Activated T-cell treated with anti-CD3 and anti-CD28 coated beads, Interleukin-2, amount 50 U/mL, for 72 hours (primary cell): ENCODE data around the gene CTRL. TPM values are rescaled to one million over a fixed set of nuclear protein-coding genes. Genes with fewer than 3 reads are reported as not detected.
"Not testable (repeated sequence)": the region's sequence is repeated elsewhere in the genome, so short reads cannot be mapped to it uniquely, and the experiment has no call there.

ENCODE experiments used
- ATAC-seq, 2 donors: fragments of 150-1000 bp; cut with Tn5 transposase; replicated peaks in 1 of 2; 2 replicates each; pipeline ENCODE4 v1.10.0; 2021; ENCODE audit warnings: moderate library complexity in 2 of 2, mild to moderate bottlenecking in 1 of 2
- DNase-seq, 2 donors: peaks; one replicate each; pipeline ENCODE4 v3.0.0; 2021 to 2022; ENCODE audit warnings: mixed read lengths in 1 of 2
- H3K27ac Mint-ChIP-seq: one replicate; pipeline ENCODE4 v1.8.0; 2022; ENCODE audit warnings: mild to moderate bottlenecking, moderate library complexity, mixed read lengths
- H3K27me3 Mint-ChIP-seq: one replicate; pipeline ENCODE4 v1.8.0; 2022; ENCODE audit warnings: low read depth, mixed read lengths
- H3K36me3 Mint-ChIP-seq, 2 donors: one replicate each; pipeline ENCODE4 v1.8.0; 2022; ENCODE audit warnings: mixed read lengths in 2 of 2, mild to moderate bottlenecking in 1 of 2; ENCODE audit not compliant: insufficient read depth in 2 of 2
- H3K4me1 Mint-ChIP-seq: one replicate; pipeline ENCODE4 v1.8.0; 2022; ENCODE audit warnings: low read depth, mixed read lengths
- H3K4me3 Mint-ChIP-seq, 2 donors: one replicate each; pipeline ENCODE4 v1.8.0; 2022; ENCODE audit warnings: mild to moderate bottlenecking in 2 of 2, mixed read lengths in 2 of 2, moderate library complexity in 2 of 2
- H3K9me3 Mint-ChIP-seq, 2 donors: one replicate each; pipeline ENCODE4 v1.8.0; 2022; ENCODE audit warnings: mixed read lengths in 2 of 2
- total RNA-seq, 2 donors: library from RNA; stranded (reverse); gene quantifications; one replicate each; pipeline ENCODE4 v1.2.3, GENCODE V29; 2022

Gene CTRL
- total RNA-seq, 2 donors from 2014 or later, result 4.2 to 5.0 TPM

DNA sequence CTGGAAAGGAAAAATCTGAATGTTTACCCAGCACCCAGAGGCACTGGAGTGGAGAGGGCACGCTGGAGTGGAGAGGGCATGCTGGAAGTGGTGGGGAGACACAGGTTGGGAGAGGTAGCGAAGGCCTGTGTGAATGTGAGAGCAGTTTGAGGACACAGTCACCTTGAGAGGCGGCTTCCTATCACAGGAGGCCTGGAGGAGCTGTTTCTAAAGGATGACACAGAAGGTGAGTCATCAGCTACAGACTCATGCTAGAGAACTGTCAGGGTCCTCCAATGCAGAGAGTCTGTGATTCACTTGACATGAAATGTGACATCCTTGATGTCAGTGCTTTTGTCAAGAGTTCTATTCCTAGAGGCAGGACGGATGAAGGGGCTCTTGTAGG lies 13.8 kb downstream of the CTRL start:
- H3K4me3 Mint-ChIP-seq, result peak overlapping the region; percentile 38 to 45

DNA sequence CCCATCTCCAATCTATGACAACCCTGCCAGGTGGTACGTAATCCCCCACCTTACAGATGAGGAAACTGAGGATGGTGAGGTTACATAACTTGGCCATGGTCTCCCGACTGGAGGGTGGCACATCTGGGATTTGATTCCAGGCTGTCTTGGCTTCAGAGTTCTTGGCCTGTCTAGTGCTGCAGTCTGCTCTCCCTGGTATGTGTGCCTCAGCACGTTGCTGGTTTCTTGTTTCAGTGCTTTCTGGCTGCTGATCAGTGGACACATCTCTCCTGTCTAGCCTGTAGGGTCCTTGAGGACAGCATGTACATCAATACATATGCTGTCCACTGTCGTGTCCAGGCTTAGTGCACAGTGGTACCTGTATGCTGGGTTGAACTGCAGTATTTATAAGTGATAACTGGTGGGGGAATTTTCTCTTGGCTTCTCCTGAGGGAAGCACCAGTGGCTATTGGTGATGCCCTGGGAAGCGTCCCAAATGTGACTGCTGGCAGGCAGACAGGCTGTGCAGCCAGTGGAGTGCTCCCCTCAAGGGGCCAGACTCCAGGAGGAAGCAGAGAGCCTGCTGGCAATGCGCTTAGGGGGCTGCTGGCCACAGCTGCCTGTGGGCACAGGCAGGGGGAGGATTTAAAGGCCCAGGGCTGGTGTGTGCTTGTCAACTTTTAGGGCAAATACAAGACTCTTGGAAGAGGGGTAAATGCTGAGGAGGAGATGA lies 14.4 kb downstream of the CTRL start:
- peaks cover 39% of the 10 kb centered on the region for H3K4me1 Mint-ChIP-seq
- DNase-seq (no peak), ATAC-seq (peak; percentile 28 to 32)
- H3K27ac Mint-ChIP-seq, result peak overlapping the region; percentile 83
- H3K36me3 Mint-ChIP-seq, result peaks cover 0 to 2% of the 10 kb centered on the region in 2 donors
- H3K4me3 Mint-ChIP-seq, result peak overlapping the region; percentile 38 to 45
- no peaks in the 10 kb centered on the region for H3K27me3 Mint-ChIP-seq
- H3K9me3 Mint-ChIP-seq, result no peaks in the 10 kb centered on the region

More for the DNA sequence above, 13.8 kb downstream of the CTRL start:
- no peaks in the 10 kb centered on the region for H3K9me3 Mint-ChIP-seq
- DNase-seq (peak; percentile 66 to 77), ATAC-seq (peak; percentile 100)
- no peaks in the 10 kb centered on the region for H3K27me3 Mint-ChIP-seq
- H3K27ac Mint-ChIP-seq, result peak overlapping the region; percentile 83
- H3K4me1 Mint-ChIP-seq, result peaks cover 41% of the 10 kb centered on the region
- peaks cover 0 to 2% of the 10 kb centered on the region in 2 donors for H3K36me3 Mint-ChIP-seq

DNA sequence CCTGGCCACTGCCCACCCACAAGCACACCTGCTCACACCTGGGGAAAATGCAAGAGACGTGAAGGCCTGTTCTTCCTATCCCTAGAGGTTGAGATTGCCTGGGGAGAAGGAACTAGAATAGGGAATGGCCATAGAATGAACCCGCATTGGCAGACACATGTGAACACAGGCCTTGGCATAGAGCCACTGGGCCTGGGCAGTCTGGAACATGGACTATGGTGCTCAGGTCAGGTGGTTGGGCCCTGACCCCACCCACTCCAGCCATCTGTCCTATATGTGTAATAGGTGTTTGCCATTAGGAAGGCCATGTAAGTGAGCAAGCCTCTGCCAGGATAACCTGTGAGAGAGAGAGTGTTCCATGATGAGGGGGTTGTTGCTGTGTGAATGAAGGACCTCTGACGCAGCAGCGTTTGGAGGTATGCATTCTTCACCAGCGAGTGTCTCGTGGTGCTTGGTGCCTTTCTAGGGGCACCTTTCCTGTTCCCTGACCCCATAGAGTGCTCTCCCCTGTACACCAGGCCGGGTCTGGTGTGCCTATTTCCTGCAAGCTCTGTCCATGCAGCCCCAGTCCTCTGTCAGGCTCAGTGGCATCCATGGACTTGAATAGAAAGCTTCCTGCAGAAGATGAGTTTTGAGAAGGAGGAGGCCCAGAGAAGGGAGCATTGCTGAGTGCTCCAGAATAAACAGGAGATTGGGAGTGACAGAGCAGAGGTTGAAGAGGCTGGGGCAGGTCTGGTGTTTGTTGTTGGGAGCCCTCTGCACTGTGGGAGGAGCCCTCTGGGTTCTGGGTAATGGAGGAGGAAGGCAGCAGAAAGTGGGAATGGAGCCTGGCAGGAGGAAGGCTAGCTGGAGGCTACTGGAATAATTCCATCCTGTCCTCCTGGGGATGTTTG lies 15.6 kb downstream of the CTRL start:
- DNase-seq (no peak), ATAC-seq (no peak)
- peaks cover 29% of the 10 kb centered on the region for H3K4me1 Mint-ChIP-seq
- H3K27me3 Mint-ChIP-seq, result no peaks in the 10 kb centered on the region
- H3K9me3 Mint-ChIP-seq, result no peaks in the 10 kb centered on the region
- H3K27ac Mint-ChIP-seq, result peak overlapping the region; percentile 0
- peaks cover 0 to 2% of the 10 kb centered on the region in 2 donors for H3K36me3 Mint-ChIP-seq
- no peak overlapping the region for H3K4me3 Mint-ChIP-seq

DNA sequence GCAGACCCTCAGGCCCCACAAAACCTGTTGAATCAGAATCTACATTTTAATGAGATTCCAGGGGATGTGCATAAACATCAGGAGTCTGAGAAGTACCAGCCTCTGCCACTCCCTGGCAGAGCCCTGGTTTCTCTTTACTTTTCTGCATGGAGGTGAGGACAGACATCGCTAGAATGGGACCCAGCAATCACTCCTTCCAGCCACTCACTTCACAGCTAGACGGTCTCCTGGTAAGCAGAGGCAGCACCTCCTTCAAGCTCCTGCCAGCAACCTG lies 16.2 kb downstream of the CTRL start:
- H3K27ac Mint-ChIP-seq, H3K27me3 Mint-ChIP-seq, ATAC-seq, H3K4me3 Mint-ChIP-seq, H3K9me3 Mint-ChIP-seq, DNase-seq, H3K36me3 Mint-ChIP-seq: not testable (repeated sequence)
- peaks cover 34% of the 10 kb centered on the region for H3K4me1 Mint-ChIP-seq

DNA sequence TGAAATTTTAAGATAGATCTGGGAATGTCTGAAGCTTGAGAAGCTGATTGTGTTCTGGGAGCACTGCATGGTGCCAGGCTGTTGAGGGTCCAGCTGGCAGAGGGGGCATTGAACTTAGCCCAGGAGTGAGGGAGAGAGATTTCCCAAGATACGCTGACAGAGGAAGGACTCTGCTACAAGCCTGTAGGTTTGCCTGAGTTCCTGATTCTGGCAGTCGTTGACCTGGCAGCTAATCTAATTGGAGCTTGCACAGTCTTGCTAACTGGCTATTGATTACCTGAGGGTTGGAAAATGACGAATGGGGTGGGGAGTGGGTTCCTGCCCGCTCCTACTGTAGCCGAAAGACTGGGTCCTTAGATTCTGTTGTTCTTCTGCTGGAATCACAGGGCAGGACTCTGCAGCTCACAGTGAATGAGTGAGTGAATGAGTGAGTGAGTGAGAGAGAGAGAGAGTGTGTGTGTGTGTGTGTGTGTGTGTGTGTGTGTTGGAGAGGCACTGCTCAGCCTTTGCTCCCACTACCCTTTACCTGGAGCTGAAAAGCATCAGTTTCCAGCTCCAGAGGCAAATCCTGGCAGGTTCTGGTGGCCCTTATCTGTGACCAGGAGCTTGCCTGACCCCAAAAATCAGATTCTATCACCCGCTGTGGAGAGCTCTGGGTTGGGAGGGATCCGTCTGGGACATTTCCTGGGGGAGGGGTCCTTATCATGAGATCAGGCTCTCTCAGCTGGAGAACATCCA lies 16.7 kb downstream of the CTRL start:
- DNase-seq, result no peak
- H3K36me3 Mint-ChIP-seq, result peaks cover 0 to 2% of the 10 kb centered on the region in 2 donors
- no peaks in the 10 kb centered on the region for H3K27me3 Mint-ChIP-seq
- no peaks in the 10 kb centered on the region for H3K9me3 Mint-ChIP-seq
- no peak overlapping the region for H3K4me3 Mint-ChIP-seq
- H3K4me1 Mint-ChIP-seq, result peaks cover 39% of the 10 kb centered on the region
- no peak for ATAC-seq
- H3K27ac Mint-ChIP-seq, result no peak overlapping the region

DNA sequence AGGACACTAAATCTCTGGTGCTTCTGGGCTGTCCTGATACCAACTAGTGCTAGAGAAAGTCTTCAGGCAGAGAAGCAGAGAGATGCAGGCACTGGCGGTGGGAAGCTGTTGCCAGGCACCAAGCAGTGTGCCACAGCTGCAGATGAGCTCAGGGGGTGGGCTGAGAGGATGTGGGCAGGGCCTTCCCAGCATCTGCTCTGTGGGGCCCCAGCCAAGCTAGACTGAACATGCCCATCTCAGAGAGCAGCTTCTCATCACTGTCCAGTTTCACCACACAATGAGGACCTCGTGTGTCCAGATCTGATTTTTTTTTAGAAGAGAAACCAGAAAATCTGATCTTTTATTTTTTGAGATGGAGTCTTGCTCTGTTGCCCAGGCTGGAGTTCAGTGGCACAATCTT lies 21.5 kb downstream of the CTRL start:
- Mint-ChIP-seq H3K9me3 (no peaks in the 10 kb centered on the region), H3K27me3 (no peaks in the 10 kb centered on the region), H3K36me3 (no peaks in the 10 kb centered on the region), H3K4me3 (peak overlapping the region; percentile 0 to 21), H3K27ac (peak overlapping the region; percentile 0), H3K4me1 (peaks cover 29% of the 10 kb centered on the region)
- ATAC-seq (peak; percentile 96 to 99), DNase-seq (peak; percentile 62 to 68)

DNA sequence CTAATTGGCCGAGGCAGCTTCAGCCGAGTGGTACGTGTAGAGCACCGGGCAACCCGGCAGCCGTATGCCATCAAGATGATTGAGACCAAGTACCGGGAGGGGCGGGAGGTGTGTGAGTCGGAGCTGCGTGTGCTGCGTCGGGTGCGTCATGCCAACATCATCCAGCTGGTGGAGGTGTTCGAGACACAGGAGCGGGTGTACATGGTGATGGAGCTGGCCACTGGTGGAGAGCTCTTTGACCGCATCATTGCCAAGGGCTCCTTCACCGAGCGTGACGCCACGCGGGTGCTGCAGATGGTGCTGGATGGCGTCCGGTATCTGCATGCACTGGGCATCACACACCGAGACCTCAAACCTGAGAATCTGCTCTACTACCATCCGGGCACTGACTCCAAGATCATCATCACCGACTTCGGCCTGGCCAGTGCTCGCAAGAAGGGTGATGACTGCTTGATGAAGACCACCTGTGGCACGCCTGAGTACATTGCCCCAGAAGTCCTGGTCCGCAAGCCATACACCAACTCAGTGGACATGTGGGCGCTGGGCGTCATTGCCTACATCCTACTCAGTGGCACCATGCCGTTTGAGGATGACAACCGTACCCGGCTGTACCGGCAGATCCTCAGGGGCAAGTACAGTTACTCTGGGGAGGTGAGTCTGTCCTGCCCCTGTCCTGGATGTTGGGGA lies 22.5 kb downstream of the CTRL start:
- H3K36me3 Mint-ChIP-seq, result no peaks in the 10 kb centered on the region
- peaks cover 29% of the 10 kb centered on the region for H3K4me1 Mint-ChIP-seq
- no peaks in the 10 kb centered on the region for H3K9me3 Mint-ChIP-seq
- peak overlapping the region in 1 of 2 donors; percentile 36 for H3K4me3 Mint-ChIP-seq
- DNase-seq, result no peak
- ATAC-seq, result no peak
- H3K27me3 Mint-ChIP-seq, result no peaks in the 10 kb centered on the region
- peak overlapping the region; percentile 0 for H3K27ac Mint-ChIP-seq

DNA sequence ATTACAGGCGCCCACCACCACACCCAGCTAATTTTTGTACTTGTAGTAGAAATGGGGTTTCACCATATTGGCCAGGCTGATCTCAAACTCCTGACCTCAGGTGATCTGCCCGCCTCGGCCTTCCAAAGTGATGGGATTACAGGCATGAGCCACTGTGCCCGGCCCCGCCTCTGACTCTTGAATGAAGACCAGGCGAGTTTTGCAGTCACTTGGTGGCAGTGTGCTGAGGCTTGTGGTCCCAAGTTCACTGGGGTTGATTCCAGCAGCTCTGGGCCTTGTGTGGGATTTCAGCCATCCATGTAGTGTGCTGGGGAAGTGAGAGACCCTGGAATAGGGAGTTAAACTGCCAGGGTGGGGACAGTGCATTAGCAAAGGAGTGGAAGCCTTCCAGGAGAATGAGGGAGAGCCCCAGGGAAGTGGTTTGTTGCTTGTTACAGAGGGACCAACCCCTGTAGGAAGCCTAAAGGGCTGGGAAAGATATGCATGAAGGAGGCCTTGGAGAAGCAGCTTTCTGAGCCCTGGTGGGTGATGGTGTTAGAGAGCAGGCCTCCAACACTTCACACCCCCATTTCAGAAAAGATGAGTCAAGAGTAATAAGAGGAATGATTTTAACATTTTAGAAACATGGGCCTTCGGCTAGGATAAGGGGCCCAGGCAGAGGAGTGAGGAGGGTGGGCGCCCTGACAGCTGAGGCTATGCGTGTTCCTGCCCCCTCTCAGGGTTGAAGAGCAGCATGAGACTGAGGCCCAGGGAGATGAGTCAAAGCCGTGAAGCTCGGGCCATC lies 24.1 kb downstream of the CTRL start:
- DNase-seq, result no peak
- Mint-ChIP-seq H3K27ac (peak overlapping the region; percentile 23), H3K27me3 (no peaks in the 10 kb centered on the region), H3K4me1 (peaks cover 29% of the 10 kb centered on the region), H3K4me3 (no peak overlapping the region), H3K9me3 (no peaks in the 10 kb centered on the region), H3K36me3 (peaks cover 0 to 2% of the 10 kb centered on the region in 2 donors)
- no peak for ATAC-seq

DNA sequence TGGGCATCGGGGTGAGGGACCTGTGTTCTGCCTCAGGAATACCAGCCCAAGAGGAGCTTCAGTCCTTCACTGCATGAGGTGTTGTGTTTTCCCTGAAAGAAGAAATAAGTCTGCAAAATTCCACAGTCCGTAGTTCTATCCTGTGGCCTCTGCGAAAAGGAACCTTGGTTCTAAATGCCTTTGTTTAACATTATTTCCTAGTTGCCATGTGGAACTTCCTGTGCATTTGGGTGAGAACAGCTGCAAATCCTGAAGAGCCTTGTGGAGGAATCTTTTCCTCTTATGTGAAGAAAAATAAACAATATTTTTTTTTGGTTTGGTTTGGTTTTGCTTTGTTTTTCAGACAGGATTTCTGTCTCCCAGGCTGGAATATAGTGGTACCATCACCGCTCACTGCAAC lies 28.8 kb downstream of the CTRL start:
- no peaks in the 10 kb centered on the region for H3K9me3 Mint-ChIP-seq
- no peak overlapping the region for H3K4me3 Mint-ChIP-seq
- DNase-seq, result no peak
- ATAC-seq, result no peak
- peaks cover 9% of the 10 kb centered on the region for H3K4me1 Mint-ChIP-seq
- H3K27ac Mint-ChIP-seq, result no peak overlapping the region
- H3K36me3 Mint-ChIP-seq, result peaks cover 0 to 4% of the 10 kb centered on the region in 2 donors
- no peaks in the 10 kb centered on the region for H3K27me3 Mint-ChIP-seq

DNA sequence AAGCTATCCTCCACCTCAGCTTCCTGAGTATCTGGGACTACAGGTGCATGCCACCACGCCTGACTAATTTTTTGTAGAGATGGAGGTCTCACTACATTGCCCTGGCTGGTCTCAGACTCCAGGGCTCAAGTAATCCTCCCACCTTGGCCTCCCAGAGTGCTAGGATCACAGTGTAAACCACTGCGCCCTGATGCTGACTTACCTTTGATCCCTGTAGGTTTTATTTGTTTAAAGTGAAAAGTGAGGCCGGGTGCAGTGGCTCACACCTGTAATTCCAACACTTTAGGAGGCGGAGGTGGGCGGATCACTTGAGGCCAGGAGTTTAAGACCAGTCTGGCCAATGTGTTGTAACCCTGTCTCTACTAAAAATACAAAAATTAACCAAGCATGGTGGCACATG lies 29.9 kb downstream of the CTRL start:
- H3K27ac Mint-ChIP-seq, result no peak overlapping the region
- peaks cover 11% of the 10 kb centered on the region for H3K4me1 Mint-ChIP-seq
- H3K27me3 Mint-ChIP-seq, result no peaks in the 10 kb centered on the region
- H3K9me3 Mint-ChIP-seq, result no peaks in the 10 kb centered on the region
- no peak for ATAC-seq
- no peak overlapping the region for H3K4me3 Mint-ChIP-seq
- DNase-seq, result no peak
- peaks cover 0 to 4% of the 10 kb centered on the region in 2 donors for H3K36me3 Mint-ChIP-seq

DNA sequence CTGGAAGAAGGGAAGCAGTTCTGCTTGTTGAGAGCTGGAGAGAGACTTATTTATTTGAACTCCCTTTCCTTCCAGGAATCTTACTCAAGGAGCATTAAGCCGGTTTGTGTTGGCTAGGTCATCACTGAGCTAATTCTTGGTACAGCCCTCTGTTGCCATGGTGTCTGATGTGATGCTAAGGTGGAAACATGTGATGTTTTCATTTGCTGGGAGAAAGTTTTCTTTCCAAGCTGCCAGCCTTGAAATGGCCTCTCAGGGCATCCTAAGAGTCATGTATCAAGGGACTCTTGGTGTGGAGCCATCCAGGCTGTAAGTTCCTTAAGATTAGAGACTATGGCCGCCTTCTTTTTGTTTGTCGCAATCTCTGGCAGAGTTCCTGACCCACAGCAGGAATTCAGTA lies 34.4 kb downstream of the CTRL start:
- no peak for ATAC-seq
- H3K4me1 Mint-ChIP-seq, result peaks cover 46% of the 10 kb centered on the region
- peaks cover 3 to 4% of the 10 kb centered on the region in 2 donors for H3K36me3 Mint-ChIP-seq
- DNase-seq, result no peak
- H3K27ac Mint-ChIP-seq, result no peak overlapping the region
- no peaks in the 10 kb centered on the region for H3K9me3 Mint-ChIP-seq
- H3K27me3 Mint-ChIP-seq, result no peaks in the 10 kb centered on the region
- no peak overlapping the region for H3K4me3 Mint-ChIP-seq

DNA sequence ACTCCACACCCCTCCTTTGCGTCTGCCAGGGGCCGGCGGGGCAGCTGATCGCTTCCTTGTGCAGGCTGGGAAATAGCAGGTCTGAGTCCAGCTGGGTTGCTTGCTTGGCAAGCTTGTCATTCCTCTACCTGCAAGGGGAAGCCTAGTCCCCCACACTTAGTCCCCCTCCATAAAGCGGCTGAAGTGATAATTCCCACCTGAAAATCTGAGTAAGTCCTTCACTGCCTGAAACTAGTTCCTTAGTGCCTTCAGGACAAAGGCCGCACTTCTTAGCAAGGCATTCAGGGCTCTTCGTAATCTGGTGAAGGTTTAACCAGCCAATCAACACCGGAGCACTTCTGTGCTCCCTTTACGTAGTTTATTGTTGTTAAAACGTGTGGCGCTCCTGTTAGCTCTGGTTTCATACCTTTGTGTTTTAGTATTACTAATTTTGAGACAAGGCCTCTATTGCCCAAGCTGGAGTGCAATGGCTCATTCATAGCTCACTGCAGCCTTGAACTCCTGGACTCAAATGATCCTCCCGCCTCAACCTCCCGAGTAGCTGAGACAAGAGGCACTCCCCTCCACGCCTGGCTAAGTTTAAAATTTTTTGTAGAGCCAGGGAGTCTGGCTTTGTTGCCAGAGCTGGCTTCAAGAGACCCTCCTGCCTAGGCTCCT lies 37.8 kb downstream of the CTRL start:
- Mint-ChIP-seq H3K27me3 (no peaks in the 10 kb centered on the region), H3K4me3 (peak overlapping the region; percentile 98), H3K4me1 (peaks cover 48% of the 10 kb centered on the region), H3K36me3 (peaks cover 3 to 4% of the 10 kb centered on the region in 2 donors), H3K9me3 (no peaks in the 10 kb centered on the region), H3K27ac (peak overlapping the region; percentile 98)
- peak in 1 of 2 donors; percentile 28 for DNase-seq
- ATAC-seq, result no peak
